PC-9 (cell line): ENCODE data around the gene BCL6.
A peak's percentile ranks its signal among the peaks of the same experiment; 100 is the strongest.

Source experiments
- CTCF ChIP-seq: fragments of 200-600 bp; sonication (generic); conservative IDR thresholded peaks from 2 replicates; pipeline ENCODE4 v1.6.1; 2017; ENCODE audit warnings: mixed run types, antibody characterized with exemption, mild to moderate bottlenecking, moderate library complexity
- EZH2 ChIP-seq: fragments of 200-600 bp; sonication (generic); IDR thresholded peaks from 2 replicates; pipeline ENCODE4 v1.8.0; 2017; ENCODE audit warnings: antibody characterized with exemption, low read depth

GRCh38 chr3:187741403-187742350, 3.6 kb downstream of the BCL6 start:
- peak; percentile 100 for TF ChIP-seq CTCF
- no peak for TF ChIP-seq EZH2
